ENCODE measurements around the gene C2orf68. TPM values are rescaled to one million over a fixed set of nuclear protein-coding genes. Genes with fewer than 3 reads are reported as not detected.
"Not testable (repeated sequence)": the region's sequence is repeated elsewhere in the genome, so short reads cannot be mapped to it uniquely, and the experiment has no call there.

Gene C2orf68, protein sequence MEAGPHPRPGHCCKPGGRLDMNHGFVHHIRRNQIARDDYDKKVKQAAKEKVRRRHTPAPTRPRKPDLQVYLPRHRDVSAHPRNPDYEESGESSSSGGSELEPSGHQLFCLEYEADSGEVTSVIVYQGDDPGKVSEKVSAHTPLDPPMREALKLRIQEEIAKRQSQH
- 47.5 TPM for total RNA-seq (ENCODE audit: unreplicated experiment)
- long read RNA-seq, partial matches to known transcripts = 0 of 11 reads
- long read RNA-seq, other reads (novel, unspliced or antisense) = 7 of 11 reads

DNA sequence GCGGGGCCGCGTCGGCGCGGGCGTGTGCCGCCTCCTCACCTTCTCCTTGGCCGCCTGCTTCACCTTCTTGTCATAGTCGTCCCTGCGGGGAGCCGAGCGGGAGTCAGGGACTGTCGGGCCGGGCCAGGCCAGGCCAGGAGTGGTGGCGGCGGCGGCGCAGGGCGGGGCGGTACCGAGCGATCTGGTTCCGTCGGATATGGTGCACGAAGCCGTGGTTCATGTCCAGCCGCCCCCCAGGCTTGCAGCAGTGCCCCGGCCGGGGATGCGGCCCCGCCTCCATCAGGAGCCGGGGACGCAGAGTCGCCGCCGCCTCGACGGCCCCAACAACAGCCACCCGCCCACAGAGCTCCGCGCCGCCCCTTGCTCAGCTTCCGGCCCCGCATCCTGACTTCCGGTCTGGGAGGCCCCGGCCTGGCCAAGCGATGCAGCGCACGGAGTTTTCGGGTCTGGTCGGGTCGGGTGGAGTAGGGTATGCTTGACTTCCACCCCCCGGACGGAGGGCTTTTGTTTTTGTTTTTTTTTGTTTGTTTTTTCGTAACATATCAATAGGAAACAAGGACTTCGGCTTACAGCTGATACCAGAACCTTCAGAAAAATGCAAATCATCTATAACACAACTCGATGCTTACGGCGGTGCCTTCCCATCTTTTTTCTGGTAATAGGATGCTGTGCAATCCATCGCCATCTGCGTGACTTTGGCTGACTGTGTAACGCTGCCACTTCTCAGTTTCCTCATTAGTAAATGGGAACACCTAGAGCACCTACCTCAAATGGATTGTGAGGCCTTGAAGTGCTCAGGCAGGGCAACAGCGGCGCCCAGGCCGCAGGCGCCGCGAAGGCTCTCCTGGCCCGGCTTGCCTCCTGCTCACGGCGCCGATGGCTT lies at the start of gene C2orf68:
C2orf68 (minus strand) TSS at position 362 of the 883 bp plus-strand sequence; CDS start at position 280, 82 bp downstream.
- TF ChIP-seq, protein P1, sequence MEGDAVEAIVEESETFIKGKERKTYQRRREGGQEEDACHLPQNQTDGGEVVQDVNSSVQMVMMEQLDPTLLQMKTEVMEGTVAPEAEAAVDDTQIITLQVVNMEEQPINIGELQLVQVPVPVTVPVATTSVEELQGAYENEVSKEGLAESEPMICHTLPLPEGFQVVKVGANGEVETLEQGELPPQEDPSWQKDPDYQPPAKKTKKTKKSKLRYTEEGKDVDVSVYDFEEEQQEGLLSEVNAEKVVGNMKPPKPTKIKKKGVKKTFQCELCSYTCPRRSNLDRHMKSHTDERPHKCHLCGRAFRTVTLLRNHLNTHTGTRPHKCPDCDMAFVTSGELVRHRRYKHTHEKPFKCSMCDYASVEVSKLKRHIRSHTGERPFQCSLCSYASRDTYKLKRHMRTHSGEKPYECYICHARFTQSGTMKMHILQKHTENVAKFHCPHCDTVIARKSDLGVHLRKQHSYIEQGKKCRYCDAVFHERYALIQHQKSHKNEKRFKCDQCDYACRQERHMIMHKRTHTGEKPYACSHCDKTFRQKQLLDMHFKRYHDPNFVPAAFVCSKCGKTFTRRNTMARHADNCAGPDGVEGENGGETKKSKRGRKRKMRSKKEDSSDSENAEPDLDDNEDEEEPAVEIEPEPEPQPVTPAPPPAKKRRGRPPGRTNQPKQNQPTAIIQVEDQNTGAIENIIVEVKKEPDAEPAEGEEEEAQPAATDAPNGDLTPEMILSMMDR (IDR thresholded peaks at IDR 0.05; ENCODE audit: unreplicated experiment) = no peak
- Mint-ChIP-seq H3K4me1 (ENCODE audit: unreplicated experiment) (peaks cover 14% of the 10 kb centered on the region), H3K9me3 (ENCODE audit: unreplicated experiment) (no peaks in the 10 kb centered on the region), H3K27ac (ENCODE audit: unreplicated experiment) (peak within 1 kb of the TSS; percentile 98), H3K4me3 (ENCODE audit: unreplicated experiment) (peak within 1 kb of the TSS; percentile 100), H3K36me3 (ENCODE audit: low read depth, unreplicated experiment) (peaks cover 15% of the 10 kb centered on the region), H3K27me3 (ENCODE audit: unreplicated experiment) (peaks cover 14% of the 10 kb centered on the region)
- DNase-seq (ENCODE audit: low spot score) = peak; percentile 90

DNA sequence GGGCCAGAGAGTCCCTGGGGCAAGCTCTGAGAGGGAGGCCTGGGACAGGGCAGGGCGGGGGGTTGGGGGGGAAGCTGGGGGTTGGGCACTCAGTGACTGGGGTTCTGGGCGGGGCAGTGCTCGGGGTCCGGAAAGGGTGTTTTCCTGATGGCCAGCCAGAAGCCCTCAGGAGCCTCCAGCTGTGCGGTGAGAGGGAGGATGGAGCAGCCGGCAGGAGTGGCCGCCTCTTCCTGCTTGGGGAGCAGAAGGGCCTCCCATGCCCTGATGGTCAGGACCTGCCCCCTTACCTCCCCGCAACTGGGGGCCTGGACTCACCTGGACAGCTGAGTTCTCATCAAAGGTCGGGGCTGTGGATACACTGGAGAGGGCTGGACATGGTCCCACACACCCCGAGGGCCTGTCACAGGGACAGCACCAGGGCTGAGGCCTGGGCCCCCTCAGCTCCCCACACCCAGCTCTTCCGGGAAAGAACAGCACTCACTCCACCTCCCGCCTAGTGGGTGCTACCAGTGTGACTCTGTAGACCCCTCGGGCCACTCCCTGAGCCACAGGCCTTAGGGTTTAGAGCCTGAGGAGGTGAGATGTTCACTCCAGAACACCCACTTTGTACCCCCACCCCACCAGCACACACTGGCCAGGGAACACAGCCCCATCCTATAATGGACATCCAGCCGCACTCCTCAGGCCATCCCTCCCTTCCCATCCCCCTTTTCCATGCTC lies 49.4 kb upstream of the C2orf68 start:
- Mint-ChIP-seq H3K27ac (ENCODE audit: unreplicated experiment) (no peak overlapping the region), H3K4me3 (ENCODE audit: unreplicated experiment) (no peak overlapping the region), H3K27me3 (ENCODE audit: unreplicated experiment) (peaks cover 18% of the 10 kb centered on the region), H3K36me3 (ENCODE audit: low read depth, unreplicated experiment) (peaks cover 15% of the 10 kb centered on the region), H3K9me3 (ENCODE audit: unreplicated experiment) (no peaks in the 10 kb centered on the region), H3K4me1 (ENCODE audit: unreplicated experiment) (peaks cover 17% of the 10 kb centered on the region)
- no peak for DNase-seq (ENCODE audit: low spot score)
- TF ChIP-seq, protein P1 (IDR thresholded peaks at IDR 0.05; ENCODE audit: unreplicated experiment) = no peak

DNA sequence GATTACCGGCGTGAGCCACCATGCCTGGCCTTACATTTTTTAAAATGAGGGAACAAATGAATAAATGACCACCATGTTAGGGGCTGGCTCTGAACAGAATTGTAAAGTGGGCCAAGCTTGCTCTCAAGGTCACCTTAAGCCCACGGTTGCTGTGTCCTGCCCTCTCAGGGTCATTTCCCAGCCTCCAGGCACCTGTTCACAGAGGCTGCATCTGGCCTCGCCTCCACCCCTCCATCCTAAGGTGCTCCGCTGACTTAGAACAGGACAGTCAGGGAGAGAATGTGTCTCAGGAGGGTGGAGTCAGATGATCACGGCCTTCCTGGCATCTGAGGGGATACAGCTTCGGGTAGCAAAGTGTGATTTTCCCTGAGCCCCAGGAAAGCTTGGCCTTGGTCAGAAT lies 48.9 kb upstream of the C2orf68 start:
- Mint-ChIP-seq H3K4me3 (ENCODE audit: unreplicated experiment) (no peak overlapping the region), H3K4me1 (ENCODE audit: unreplicated experiment) (peaks cover 11% of the 10 kb centered on the region), H3K9me3 (ENCODE audit: unreplicated experiment) (no peaks in the 10 kb centered on the region), H3K27me3 (ENCODE audit: unreplicated experiment) (peaks cover 13% of the 10 kb centered on the region), H3K36me3 (ENCODE audit: low read depth, unreplicated experiment) (peaks cover 9% of the 10 kb centered on the region), H3K27ac (ENCODE audit: unreplicated experiment) (no peak overlapping the region)
- TF ChIP-seq, protein P1 (IDR thresholded peaks at IDR 0.05; ENCODE audit: unreplicated experiment) = no peak
- no peak for DNase-seq (ENCODE audit: low spot score)

DNA sequence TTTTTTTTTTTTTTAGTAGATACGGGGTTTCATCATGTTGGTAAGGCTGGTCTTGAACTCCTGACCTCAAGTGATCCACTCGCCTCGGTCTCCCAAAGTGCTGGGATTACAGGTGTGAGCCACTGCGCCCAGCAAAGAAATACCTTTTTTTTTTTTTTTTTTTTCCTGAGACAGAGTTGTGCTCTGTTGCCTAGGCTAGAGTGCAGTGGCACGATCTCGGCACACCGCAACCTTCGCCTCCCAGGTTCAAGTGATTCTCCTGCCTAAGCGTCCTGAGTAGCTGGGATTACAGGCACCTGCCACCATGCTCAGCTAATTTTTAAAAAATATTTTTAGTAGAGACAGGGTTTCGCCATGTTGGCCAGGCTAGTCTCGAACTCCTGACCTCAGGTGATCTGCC lies 48.4 kb upstream of the C2orf68 start:
- H3K27me3 Mint-ChIP-seq (ENCODE audit: unreplicated experiment) = peaks cover 11% of the 10 kb centered on the region
- not testable (repeated sequence) for DNase-seq (ENCODE audit: low spot score); H3K36me3 Mint-ChIP-seq (ENCODE audit: low read depth, unreplicated experiment); H3K9me3 Mint-ChIP-seq (ENCODE audit: unreplicated experiment); H3K4me3 Mint-ChIP-seq (ENCODE audit: unreplicated experiment); H3K27ac Mint-ChIP-seq (ENCODE audit: unreplicated experiment)
- peaks cover 11% of the 10 kb centered on the region for H3K4me1 Mint-ChIP-seq (ENCODE audit: unreplicated experiment)

DNA sequence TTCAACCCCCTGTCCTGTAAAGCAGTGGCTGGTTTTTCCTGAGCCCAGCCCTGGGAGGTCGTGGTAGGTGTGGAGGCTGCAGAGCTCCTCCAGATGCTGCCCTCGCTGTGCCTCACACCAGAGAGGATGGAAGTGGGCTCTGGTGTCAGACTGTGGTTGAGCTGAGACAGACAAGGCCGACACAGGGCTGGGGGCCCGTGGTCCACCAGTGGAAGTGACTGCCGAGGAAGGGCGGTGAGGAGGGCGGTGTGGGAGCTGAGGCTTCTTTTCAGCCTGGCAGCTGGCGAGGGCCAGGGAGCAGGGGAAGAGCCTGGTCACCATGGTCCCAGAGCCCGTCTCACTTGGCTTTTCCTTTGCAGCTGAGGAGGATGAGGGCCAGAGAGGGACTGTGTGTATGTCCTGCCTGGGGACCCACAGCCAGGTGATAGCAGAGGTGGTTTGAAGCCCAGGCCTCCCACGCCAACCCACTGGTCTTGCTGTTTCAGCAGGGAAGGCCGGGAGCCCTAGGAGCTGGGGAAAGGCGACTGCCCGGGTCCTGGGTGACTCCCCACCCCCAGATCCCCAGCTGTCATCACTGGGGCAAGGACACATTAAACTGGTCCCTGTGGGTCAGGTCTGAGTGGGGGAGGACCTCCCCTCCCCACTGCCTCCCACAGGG lies 47.6 kb upstream of the C2orf68 start:
- Mint-ChIP-seq H3K9me3 (ENCODE audit: unreplicated experiment) (no peaks in the 10 kb centered on the region), H3K27me3 (ENCODE audit: unreplicated experiment) (peaks cover 11% of the 10 kb centered on the region), H3K4me3 (ENCODE audit: unreplicated experiment) (no peak overlapping the region), H3K4me1 (ENCODE audit: unreplicated experiment) (peaks cover 11% of the 10 kb centered on the region), H3K36me3 (ENCODE audit: low read depth, unreplicated experiment) (peaks cover 8% of the 10 kb centered on the region), H3K27ac (ENCODE audit: unreplicated experiment) (no peak overlapping the region)
- DNase-seq (ENCODE audit: low spot score) = no peak
- TF ChIP-seq, protein P1 (IDR thresholded peaks at IDR 0.05; ENCODE audit: unreplicated experiment) = no peak

DNA sequence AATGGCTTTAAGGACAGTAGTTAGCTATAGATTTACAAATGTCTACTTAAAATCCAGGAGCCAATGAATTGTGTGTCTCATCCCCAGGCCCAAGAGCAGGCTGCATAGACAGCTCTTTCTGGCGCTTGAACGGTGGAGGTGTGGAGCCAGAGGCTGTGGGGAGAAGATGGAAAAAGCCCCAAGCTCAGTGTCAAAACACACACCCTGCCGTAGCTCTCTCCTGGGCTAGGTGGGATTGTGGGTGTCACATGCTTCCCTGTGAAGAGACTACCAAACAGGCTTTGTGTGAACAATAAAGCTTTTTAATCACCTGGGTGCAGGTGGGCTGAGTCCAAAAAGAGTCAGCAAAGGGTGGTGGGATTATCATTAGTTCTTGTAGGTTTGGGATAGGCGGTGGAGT lies 45.5 kb upstream of the C2orf68 start:
- H3K4me1 Mint-ChIP-seq (ENCODE audit: unreplicated experiment); H3K4me3 Mint-ChIP-seq (ENCODE audit: unreplicated experiment); H3K9me3 Mint-ChIP-seq (ENCODE audit: unreplicated experiment); H3K27ac Mint-ChIP-seq (ENCODE audit: unreplicated experiment); DNase-seq (ENCODE audit: low spot score); H3K27me3 Mint-ChIP-seq (ENCODE audit: unreplicated experiment): not testable (repeated sequence)
- peaks cover 17% of the 10 kb centered on the region for H3K36me3 Mint-ChIP-seq (ENCODE audit: low read depth, unreplicated experiment)
